OCI-LY1 (cell line): ENCODE data around the gene RASL10A.

ENCODE experiments used
- H2AFZ ChIP-seq: fragments of 200-600 bp; sonication (generic), shearing (Covaris generic); 2 replicates; pipeline ENCODE4 v1.6.0; 2014; ENCODE audit warnings: antibody characterized with exemption, mild to moderate bottlenecking, low read length
- H3F3A ChIP-seq: fragments of 200-600 bp; sonication (generic), shearing (Covaris generic); 2 replicates; pipeline ENCODE4 v1.6.0; 2014; ENCODE audit warnings: mild to moderate bottlenecking, antibody characterized with exemption, low read length, moderate library complexity; ENCODE audit not compliant: insufficient read depth
- H3K27ac ChIP-seq: fragments of 200-600 bp; sonication (generic); 2 replicates; pipeline ENCODE4 v1.5.1; 2014; ENCODE audit warnings: low read length, mixed run types, mild to moderate bottlenecking, low read depth; ENCODE audit not compliant: poor library complexity, severe bottlenecking
- H3K27me3 ChIP-seq: fragments of 200-600 bp; sonication (generic); 2 replicates; pipeline ENCODE4 v1.6.0; 2014; ENCODE audit warnings: antibody characterized with exemption, mild to moderate bottlenecking, low read length, moderate library complexity; ENCODE audit not compliant: insufficient read depth
- H3K36me3 ChIP-seq: fragments of 200-600 bp; sonication (generic); 2 replicates; pipeline ENCODE4 v1.6.1; 2014; ENCODE audit warnings: mild to moderate bottlenecking, antibody characterized with exemption, low read length, moderate library complexity, mixed read lengths; ENCODE audit not compliant: insufficient read depth
- H3K4me1 ChIP-seq: fragments of 200-600 bp; sonication (generic); 2 replicates; pipeline ENCODE4 v1.5.1; 2014; ENCODE audit warnings: mild to moderate bottlenecking, low read length, moderate library complexity; ENCODE audit not compliant: insufficient read depth, severe bottlenecking
- H3K4me2 ChIP-seq: fragments of 200-600 bp; sonication (generic), shearing (Covaris generic); 2 replicates; pipeline ENCODE4 v1.6.1; 2014; ENCODE audit warnings: low read length
- H3K4me3 ChIP-seq: fragments of 200-600 bp; sonication (generic); 2 replicates; pipeline ENCODE4 v1.5.1; 2014; ENCODE audit warnings: low read length, low read depth, mild to moderate bottlenecking, mixed read lengths; ENCODE audit not compliant: poor library complexity, severe bottlenecking
- H3K79me2 ChIP-seq: fragments of 200-600 bp; shearing (Covaris generic); 2 replicates; pipeline ENCODE4 v1.6.1; 2016; ENCODE audit warnings: mixed run types, low read length, mixed read lengths; ENCODE audit not compliant: insufficient read depth
- H3K9ac ChIP-seq: fragments of 200-600 bp; sonication (generic), shearing (Covaris generic); 2 replicates; pipeline ENCODE4 v1.6.1; 2014; ENCODE audit warnings: mild to moderate bottlenecking, low read length, mixed read lengths
- H3K9me2 ChIP-seq: fragments of 200-600 bp; sonication (generic), shearing (Covaris generic); 2 replicates; pipeline ENCODE4 v1.6.1; 2014; ENCODE audit warnings: low read depth, mild to moderate bottlenecking, low read length, mixed read lengths
- H3K9me3 ChIP-seq: fragments of 200-600 bp; shearing (Covaris generic); 2 replicates; pipeline ENCODE4 v1.6.1; 2014; ENCODE audit warnings: low read length, mixed read lengths
- H4K20me1 ChIP-seq: fragments of 200-600 bp; sonication (generic), shearing (Covaris generic); 2 replicates; pipeline ENCODE4 v1.6.0; 2016; ENCODE audit warnings: mild to moderate bottlenecking, low read length; ENCODE audit not compliant: insufficient read depth
- EZH2 ChIP-seq: fragments of 200-600 bp; sonication (generic), shearing (Covaris generic); IDR thresholded peaks from 2 replicates; pipeline ENCODE4 v1.8.0; 2017; ENCODE audit warnings: borderline replicate concordance, mixed run types, mild to moderate bottlenecking, antibody characterized with exemption, low read length, moderate library complexity, mixed read lengths
- TF ChIP-seq, protein P1 (sequence below): fragments of 200-600 bp; sonication (generic), shearing (Covaris generic); IDR thresholded peaks from 2 replicates; pipeline ENCODE4 v1.5.1; 2017; ENCODE audit warnings: mild to moderate bottlenecking, antibody characterized with exemption, low read length, moderate library complexity, mixed read lengths

Gene RASL10A

GRCh38 chr22:29267462-29267857 is 48.0 kb downstream of the RASL10A start:
- Histone ChIP-seq H3K9ac (peak overlapping the region; percentile 98), H4K20me1 (no peaks in the 10 kb centered on the region), H3K27me3 (no peaks in the 10 kb centered on the region), H3K9me3 (no peaks in the 10 kb centered on the region), H3K4me2 (peak overlapping the region; percentile 96), H2AFZ (no peak overlapping the region), H3K79me2 (peaks cover 51% of the 10 kb centered on the region), H3K4me1 (peaks cover 39% of the 10 kb centered on the region), H3K4me3 (peak overlapping the region; percentile 97), H3K27ac (peak overlapping the region; percentile 82), H3K36me3 (peaks cover 65% of the 10 kb centered on the region), H3K9me2 (no peaks in the 10 kb centered on the region), H3F3A (no peaks in the 10 kb centered on the region)
- TF ChIP-seq, protein P1, sequence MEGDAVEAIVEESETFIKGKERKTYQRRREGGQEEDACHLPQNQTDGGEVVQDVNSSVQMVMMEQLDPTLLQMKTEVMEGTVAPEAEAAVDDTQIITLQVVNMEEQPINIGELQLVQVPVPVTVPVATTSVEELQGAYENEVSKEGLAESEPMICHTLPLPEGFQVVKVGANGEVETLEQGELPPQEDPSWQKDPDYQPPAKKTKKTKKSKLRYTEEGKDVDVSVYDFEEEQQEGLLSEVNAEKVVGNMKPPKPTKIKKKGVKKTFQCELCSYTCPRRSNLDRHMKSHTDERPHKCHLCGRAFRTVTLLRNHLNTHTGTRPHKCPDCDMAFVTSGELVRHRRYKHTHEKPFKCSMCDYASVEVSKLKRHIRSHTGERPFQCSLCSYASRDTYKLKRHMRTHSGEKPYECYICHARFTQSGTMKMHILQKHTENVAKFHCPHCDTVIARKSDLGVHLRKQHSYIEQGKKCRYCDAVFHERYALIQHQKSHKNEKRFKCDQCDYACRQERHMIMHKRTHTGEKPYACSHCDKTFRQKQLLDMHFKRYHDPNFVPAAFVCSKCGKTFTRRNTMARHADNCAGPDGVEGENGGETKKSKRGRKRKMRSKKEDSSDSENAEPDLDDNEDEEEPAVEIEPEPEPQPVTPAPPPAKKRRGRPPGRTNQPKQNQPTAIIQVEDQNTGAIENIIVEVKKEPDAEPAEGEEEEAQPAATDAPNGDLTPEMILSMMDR = no peak
- TF ChIP-seq EZH2 = no peak

- Histone ChIP-seq H3K4me2 (peak overlapping the region; percentile 96), H3K4me3 (peak overlapping the region; percentile 97), H4K20me1 (no peaks in the 10 kb centered on the region), H3K27ac (peak overlapping the region; percentile 82), H3K27me3 (no peaks in the 10 kb centered on the region), H2AFZ (no peak overlapping the region), H3K4me1 (peaks cover 37% of the 10 kb centered on the region), H3K9me2 (no peaks in the 10 kb centered on the region), H3F3A (no peaks in the 10 kb centered on the region), H3K9me3 (no peaks in the 10 kb centered on the region), H3K36me3 (peaks cover 58% of the 10 kb centered on the region), H3K9ac (peak overlapping the region; percentile 98), H3K79me2 (peaks cover 44% of the 10 kb centered on the region)
- TF ChIP-seq, protein P1 = no peak
Observed at GRCh38 chr22:29266564-29267461, 48.7 kb downstream of the RASL10A start.

- Histone ChIP-seq H3K9ac (peak overlapping the region; percentile 98; the same call in 1 of the 2 replicates), H3F3A (no peaks in the 10 kb centered on the region), H3K79me2 (peaks cover 35% of the 10 kb centered on the region), H3K9me2 (no peaks in the 10 kb centered on the region), H3K27ac (no peak overlapping the region), H3K9me3 (no peaks in the 10 kb centered on the region), H3K4me1 (peaks cover 28% of the 10 kb centered on the region), H3K27me3 (no peaks in the 10 kb centered on the region), H3K36me3 (peaks cover 49% of the 10 kb centered on the region), H3K4me3 (peak overlapping the region; percentile 97), H2AFZ (no peak overlapping the region), H3K4me2 (peak overlapping the region; percentile 96), H4K20me1 (no peaks in the 10 kb centered on the region)
- TF ChIP-seq, protein P1 = no peak
- no peak for TF ChIP-seq EZH2
Observed at GRCh38 chr22:29265929-29266328, 49.6 kb downstream of the RASL10A start.
